HG02642 (cell line): Measurements from ENCODE around the gene ADK.
A peak's percentile ranks its signal among the peaks of the same experiment; 100 is the strongest.
"Not testable (repeated sequence)": the region's sequence is repeated elsewhere in the genome, so short reads cannot be mapped to it uniquely, and the experiment has no call there.

Experiments
- ATAC-seq: cut with Tn5 transposase; IDR thresholded peaks from one replicate; pipeline ENCODE4 v1.9.1; 2021; ENCODE audit warnings: mild to moderate bottlenecking; ENCODE audit not compliant: unreplicated experiment, poor library complexity

ADK gene

DNA sequence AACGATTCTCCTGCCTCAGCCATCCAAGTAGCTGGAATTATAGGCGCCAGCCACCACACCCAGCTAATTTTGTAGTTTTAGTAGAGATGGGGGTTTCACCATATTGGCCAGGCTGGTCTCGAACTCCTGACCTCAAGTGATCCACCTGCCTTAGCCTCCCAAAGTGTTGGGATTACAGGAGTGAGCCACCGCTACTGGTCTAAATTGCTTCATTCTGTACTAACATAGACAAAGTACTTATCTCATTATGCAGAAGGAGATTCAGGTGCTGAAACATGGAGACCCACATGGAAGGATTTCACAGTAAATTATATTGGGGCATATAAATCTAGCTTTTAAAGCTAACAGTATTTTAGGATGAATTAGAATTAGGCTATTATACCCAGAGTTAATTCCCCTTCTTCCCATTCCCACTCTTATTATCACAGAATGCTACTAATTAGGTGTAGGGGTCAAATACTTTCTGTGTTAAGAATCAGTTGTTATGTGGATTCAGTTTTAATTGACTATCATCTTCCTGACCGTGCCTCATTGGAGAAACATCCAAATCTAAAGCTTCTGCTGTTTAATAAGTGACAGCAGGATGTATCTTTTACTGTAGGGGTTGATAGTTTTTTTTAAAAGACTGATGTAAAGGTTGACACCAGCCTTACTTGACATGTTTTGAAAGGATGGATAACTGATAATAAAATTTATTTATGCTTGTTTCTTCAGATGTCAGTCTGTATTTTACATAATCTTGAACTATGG, 27.2 kb downstream of the ADK start:
- ATAC-seq, result no peak

DNA sequence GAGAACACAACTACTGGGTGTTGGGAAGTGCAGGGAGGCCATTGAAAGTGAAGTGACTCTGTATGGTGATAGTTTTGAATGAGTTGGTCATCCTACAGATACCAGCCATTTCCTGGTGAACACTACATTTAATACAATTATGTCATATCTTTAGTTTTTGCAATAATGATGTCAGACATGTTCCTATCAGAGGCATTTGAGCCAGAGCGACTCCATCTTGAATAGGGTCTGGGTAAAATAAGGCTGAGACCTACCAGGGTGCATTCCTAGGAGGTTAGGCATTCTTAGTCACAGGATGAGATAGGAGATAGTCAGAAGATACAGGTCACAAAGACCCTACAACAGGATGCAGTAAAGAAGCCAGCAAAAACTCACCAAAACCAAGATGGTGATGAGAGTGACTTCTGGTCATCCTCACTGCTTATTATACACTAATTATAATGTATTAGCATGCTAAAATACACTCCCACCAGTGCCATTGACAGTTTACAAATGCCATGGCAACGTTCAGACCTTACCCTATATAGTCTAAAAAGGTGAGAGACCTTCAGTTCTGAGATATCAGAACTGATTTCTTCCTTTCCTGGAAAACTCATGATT, 28.2 kb downstream of the ADK start:
- ATAC-seq, result no peak

DNA sequence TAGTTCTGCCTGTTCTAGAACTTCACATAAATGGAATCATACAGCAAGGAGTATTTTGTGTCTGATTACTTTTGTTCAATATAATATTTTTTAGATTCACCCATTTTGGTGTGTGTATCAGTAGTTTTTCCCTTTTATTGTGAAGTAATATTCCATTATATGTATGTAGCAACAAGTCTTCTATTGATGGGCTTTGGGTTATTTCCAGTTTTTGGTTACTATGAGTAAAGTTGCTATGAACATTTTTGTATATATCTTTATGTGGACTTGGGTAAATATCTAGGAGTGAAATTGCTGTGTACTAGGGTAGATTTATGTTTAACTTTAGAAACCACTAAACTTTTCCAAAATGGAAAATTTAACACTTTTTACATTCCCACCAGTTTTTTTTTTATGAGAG, 35.7 kb downstream of the ADK start:
- ATAC-seq, result no peak

DNA sequence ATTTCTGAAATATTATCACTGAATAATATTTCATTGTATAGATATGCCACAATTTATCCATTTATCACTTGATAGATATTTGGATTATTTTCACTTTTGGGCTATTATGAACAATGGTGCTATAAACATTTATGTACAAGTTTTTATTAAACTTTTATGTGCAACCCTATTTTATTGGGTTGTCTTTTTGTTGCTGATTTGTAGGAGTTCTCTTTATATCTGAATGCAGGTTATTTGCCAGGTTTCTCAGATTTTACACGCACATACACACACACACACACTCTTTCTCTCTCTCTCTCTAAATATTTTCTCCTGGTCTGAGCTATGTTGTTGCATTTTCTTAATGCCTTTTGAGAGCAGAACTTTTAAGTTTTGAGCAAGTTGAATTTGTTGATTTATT, 36.2 kb downstream of the ADK start:
- no peak for ATAC-seq

DNA sequence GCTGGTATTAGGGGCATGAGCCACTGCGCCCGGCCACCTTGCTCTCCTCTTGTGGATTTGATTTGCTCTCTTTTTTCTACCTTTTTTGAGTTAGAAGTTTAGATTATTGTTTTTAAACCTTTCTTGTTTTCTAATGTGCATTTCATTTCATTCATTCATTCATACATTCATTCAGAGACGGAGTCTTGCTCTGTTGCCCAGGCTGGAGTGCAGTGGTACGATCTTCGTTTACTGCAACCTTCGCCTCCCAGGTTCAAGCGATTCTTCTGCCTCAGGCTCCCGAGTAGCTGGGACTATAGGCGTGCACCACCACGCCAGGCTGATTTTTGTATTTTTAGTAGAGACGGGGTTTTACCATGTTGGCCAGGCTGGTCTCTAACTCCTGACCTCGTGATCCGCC, 37.6 kb downstream of the ADK start:
- ATAC-seq, result not testable (repeated sequence)

DNA sequence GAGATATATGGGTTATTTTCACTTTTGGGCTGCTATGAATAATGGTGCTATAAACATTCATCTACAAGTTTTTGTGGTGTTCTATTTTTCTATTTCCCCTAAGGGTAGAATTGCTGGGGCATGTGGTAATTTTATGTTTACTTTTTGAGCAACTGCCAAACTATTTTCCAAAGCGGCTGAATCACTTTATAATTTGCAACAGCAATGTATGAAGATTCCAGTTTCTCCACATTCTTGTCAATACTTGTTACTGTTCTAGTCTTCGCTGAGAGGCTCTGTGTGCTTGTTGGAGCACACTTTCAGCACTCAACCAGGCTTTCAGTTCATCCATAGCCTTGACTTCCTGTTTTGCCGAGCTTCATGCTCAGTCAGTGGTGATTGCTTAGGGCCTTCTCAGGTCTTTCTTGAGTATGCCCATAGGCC, 39.0 kb downstream of the ADK start:
- ATAC-seq, result peak; percentile 77

DNA sequence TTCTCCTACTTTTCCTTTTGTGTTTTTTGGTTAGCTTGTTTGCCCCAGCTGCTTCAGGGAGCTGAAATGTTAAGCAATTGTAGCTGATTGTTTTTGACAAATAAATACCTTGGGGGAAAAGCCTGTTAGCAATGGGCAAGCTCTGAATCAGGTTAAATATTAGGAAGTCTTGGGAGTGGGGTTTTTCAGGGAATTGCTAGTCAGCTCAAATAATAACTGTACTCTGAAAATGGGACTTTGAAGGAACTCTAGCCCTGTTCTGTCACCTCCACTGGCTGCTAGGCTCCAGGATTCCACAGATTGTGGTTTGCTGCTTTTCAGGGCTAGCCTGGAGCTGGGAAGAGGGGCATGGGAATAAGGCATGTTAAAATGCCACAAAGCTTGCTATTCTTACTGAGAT, 39.5 kb downstream of the ADK start:
- no peak for ATAC-seq

DNA sequence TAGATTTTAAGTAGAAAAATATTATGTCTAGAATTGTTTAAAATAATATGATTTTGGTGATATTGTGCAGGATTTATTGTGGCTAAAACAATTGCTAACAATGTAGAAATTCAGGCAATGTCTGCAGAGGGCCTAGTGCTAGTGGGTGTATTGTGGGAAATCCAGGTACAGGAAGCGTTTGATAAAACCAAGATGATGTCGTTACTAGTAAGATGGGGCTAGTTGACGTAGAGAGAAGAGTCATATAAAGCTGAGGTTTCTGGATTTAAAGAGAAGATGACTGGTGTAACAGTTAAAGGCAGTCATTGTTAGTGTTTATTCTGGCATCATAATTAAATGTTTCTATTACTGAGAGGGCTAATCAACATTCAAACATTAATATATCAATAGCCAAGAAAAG, 43.5 kb downstream of the ADK start:
- ATAC-seq, result no peak

DNA sequence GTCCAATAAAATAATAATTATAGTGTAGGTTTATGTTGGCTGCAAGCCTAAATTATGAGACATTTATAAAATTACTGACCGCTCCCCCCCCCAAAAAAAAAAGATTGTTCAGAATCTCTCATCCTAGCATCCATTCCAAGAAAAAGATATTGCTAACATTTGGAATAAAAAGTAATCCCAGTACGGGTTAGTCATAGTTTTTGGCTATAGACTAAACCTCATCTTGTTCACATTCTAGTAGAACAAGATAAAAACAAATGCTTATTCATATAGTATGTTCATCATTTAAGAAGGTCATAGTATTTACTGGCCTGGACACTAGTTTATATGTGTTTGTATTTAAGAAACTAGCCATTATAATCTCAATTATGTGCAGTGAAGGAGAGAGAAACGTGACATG, 44.0 kb downstream of the ADK start:
- ATAC-seq, result no peak

DNA sequence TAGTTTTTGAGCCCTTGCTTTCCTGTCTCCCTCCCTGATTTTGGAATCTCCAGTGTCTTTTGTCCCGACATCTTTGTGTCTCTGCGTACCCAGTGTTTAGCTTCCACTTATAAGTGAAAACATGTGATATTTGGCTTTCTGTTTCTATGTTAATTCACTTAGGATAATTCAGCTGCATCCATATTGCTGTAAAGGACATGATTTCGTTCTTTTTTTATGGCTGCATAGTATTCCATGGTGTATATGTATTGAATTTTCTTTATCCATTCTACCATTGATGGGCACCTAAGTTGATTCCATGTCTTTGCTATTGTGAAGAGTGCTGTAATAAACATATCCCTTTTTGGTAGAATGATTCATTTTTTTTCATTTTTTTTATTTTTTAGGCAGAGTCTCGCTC, 48.3 kb downstream of the ADK start:
- ATAC-seq, result no peak

DNA sequence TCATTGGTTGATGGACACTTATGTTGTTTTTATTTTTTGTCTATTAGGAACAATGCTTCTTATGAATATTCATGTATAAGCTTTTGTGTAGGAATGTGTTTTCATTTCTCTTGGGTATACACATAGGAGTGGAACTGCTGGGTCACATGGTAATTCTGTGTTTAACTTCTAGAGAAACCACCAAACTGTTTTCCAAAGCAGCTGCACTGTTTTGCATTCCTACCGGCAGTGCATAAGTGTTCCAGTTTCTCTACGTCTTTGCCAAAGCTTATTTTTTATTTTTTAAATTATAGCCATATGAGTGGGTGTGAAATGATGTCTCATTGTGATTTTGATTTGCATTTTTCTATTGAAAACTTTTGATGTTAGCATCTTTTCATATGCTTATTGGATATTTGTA, 51.3 kb downstream of the ADK start:
- no peak for ATAC-seq

DNA sequence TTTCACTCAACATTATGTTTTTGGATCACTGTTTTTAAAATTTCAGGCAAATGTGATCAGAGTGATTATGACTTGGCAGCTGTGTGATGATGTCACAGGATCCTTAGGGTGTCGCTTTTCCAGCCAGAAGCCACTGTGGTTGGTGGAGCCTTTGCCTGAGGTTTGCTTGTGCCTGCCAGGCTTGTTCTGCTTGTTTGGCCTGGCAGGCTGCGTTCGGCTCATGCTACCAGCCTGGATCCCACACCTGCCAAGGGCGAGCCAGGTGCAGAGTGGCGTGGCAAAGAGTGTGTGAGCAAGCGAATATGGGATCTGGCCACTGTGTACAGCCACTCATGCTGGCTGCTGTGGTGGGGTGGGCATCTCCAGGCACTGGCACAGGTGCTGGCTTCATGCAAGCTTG, 55.7 kb downstream of the ADK start:
- no peak for ATAC-seq

DNA sequence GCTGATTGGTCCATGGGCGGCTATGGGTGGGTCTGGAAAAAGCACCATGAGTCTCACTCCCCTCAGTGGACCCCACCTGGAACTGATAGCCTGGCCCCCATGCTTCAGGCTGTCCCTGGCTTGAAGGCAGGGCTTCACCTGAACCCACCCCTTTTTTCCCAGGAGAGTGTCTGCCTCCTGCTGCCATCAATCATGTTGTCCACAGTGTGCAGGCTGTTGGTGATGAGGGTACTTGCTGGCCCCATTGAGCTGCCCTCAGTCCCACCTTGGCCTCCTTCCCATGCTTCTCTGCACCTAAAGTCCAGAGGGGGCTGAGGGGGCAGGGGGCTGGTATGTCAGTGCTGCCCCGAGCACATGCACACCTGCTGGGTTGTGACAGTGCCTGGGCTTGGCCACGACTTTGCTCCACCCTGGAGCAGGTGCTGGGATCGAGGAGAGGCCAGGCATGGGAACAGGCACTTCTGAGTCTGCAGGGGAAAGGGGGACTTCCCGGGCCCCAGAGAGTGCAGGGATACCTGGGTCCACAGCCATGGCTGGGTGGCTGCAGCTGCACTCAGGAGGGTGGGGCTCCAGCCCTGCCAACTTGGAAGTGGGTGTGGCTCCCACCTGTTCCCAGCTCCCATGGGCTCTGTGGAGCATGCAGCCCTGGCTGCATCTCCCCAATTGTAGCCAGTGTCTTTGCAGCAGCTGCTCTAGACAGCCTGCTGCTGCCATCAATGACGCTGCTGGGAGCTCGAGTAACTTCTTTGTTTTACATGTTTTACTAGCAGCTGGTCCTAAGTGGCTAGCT, 56.9 kb downstream of the ADK start:
- ATAC-seq, result no peak

DNA sequence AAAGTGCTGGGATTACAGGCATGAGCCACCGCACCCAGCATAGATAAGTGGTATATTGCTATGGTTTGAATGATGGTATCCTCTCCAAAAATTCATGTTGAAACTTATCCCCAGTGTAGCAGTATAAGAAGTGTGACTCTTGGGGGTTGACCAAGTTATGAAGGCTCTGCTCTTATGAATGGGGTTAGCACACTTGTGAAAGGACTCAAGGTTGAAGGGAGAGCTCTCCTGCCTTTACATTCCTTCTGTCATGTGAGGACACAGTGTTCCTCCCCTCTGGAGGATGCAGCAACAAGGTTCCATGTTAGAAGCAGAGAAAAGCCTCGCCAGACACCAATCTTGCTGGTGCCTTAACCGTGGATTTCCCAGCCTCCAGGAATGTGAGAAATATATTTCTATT, 58.0 kb downstream of the ADK start:
- ATAC-seq, result no peak

DNA sequence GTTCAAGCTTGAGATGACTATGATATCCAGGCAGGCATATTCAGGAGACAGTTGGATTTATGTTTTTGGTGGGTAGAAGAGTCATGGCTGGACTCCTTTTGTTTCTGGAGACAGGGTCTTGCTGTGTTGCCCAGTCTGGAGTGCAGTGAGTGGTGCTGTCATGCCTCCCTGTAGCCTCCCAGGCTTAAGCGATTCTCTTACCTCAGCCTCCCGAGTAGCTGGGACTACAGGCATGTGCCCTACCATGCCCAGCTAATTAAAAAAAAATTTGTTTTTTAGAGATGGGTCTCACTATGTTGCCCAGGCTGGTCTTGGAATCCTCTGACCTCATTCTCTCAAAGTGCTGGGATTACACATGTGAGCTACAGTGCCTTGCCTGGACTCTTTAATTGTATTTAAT, 62.0 kb downstream of the ADK start:
- no peak for ATAC-seq

DNA sequence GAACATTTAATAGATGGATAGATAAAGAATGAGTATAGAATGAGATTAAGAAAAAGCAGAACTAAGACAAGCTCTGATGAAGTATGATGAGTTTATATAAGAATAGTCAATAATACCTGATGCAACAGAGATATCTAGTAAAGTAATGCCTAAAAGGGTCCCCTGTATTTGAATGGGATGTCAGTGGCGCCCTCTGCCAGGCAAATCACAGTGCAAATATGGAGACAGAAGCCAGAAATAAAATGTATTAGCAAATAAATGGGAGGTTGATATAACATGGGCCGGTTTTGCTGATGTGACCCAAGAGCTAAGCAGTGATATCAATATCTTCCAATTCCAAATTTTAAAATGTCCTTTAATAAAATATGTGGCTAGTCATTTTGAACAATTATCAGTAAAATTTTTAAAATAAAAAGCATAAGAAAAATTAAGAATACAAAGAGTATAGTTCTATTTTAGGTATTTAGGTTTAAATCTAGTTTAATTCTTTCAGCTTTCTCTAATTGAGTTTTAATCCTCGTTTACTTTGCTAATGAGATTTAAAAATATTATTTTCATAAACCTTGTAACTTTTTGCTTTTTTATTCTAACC, 62.6 kb downstream of the ADK start:
- no peak for ATAC-seq

DNA sequence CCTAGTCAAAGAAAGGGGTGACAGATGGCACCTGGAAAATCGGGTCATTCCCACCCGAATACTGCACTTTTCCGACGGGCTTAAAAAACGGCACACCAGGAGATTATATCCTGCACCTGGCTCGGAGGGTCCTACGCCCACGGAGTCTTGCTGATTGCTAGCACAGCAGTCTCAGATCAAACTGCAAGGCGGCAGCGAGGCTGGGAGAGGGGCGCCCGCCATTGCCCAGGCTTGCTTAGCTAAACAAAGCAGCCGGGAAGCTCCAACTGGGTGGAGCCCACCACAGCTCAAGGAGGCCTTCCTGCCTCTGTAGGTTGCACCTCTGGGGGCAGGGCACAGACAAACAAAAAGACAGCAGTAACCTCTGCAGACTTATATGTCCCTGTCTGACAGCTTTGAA, 66.1 kb downstream of the ADK start:
- ATAC-seq, result not testable (repeated sequence)

DNA sequence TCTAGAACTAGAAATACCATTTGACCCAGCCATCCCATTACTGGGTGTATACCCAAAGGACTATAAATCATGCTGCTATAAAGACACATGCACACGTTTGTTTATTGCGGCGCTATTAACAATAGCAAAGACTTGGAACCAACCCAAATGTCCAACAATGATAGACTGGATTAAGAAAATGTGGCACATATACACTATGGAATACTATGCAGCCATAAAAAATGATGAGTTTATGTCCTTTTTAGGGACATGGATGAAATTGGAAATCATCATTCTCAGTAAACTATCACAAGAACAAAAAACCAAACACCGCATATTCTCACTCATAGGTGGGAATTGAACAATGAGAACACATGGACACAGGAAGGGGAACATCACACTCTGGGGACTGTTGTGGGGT, 71.4 kb downstream of the ADK start:
- not testable (repeated sequence) for ATAC-seq

DNA sequence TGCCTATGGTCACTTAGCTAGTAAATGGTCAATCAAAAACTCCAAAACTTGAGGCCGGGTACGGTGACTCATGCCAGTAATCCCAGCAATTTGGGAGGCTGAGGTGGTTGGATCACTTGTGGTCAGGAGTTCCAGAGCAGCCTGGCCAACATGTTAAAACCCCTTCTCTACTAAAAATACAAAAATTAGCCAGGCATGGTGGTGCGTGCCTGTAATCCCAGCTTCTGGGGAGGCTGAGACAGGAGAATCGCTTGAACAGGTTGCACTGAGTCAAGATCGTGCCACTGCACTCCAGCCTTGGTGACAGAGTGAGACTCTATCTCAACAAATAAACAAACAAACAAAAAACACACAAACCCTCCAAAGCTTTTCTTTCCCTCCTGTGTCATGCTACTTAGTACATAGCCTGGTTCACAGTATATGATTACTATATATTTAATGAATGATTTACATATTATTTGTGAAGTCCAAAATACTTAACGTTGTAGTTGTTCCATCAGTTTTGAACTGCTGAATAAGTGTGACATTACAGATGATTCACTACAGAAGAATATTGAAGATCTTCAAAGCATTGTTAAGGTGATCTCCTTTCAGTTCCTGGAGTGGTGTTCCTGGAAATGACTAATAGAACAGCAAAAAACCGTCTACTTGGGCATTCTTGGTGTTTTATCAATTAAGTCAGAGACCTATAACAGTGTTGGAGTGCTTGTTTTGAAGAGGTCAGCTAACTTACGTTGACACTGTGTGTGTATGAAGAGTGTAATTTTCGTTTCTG, 72.9 kb downstream of the ADK start:
- no peak for ATAC-seq

DNA sequence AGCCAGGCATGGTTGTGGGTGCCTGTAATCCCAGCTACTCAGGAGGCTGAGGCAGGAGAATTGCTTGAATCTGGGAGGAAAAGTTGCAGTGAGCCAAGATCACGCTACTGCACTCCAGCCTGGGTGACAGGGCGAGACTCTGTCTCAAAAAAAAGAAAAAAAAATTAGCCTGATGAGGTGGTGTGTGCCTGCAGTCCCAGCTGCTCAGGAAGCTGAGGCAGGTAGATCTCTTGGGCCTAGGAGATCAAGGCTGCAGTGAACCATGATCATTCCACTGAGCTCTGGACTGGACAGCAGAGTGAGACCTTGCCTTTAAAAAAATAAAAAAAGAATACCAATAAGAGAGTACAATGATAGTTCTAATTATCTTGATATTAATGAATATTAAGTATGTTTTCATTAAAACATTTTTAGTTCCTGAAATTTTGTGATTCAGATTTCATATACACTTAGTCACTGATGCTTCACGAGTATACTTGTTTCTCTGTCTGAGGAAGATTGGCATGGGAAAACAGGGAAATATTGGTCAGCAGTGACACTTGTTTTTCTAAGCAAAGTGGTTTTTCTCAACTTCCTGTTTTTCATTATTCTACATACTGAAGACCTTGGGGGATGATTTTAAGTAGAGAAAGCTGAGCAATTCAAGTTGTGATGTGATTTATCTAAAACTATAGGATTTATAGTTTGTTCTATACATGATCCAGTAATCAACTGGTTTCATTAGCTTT, 76.8 kb downstream of the ADK start:
- no peak for ATAC-seq
